HG03565 (cell line): ENCODE measurements around the gene FBXO39.
"Not testable (repeated sequence)": the region's sequence is repeated elsewhere in the genome, so short reads cannot be mapped to it uniquely, and the experiment has no call there.

Source experiments
- ATAC-seq: cut with Tn5 transposase; IDR thresholded peaks from one replicate; pipeline ENCODE4 v1.9.1; 2021; ENCODE audit warnings: mild to moderate bottlenecking, moderate library complexity; ENCODE audit not compliant: unreplicated experiment

FBXO39 gene

GRCh38 chr17:6775871-6776405 lies at the start of gene FBXO39:
Gene FBXO39, plus strand, starts transcription at chr17:6776215. Its CDS starts 3,654 bp downstream, at chr17:6779869.
- ATAC-seq: no peak

- no peak for ATAC-seq
Observed at GRCh38 chr17:6729531-6729930, 46.5 kb upstream of the FBXO39 start.

- not testable (repeated sequence) for ATAC-seq
Observed at GRCh38 chr17:6746665-6747064, 29.4 kb upstream of the FBXO39 start.

GRCh38 chr17:6748617-6749016 lies 27.4 kb upstream of the FBXO39 start:
- no peak for ATAC-seq

GRCh38 chr17:6749519-6749918 lies 26.5 kb upstream of the FBXO39 start:
- no peak for ATAC-seq

- ATAC-seq: no peak
Observed at GRCh38 chr17:6752068-6752909, 23.7 kb upstream of the FBXO39 start.

- ATAC-seq: no peak
Observed at GRCh38 chr17:6753006-6753445, 23.0 kb upstream of the FBXO39 start.

- ATAC-seq: no peak
Observed at GRCh38 chr17:6753546-6753945, 22.5 kb upstream of the FBXO39 start.

GRCh38 chr17:6755281-6755680 lies 20.7 kb upstream of the FBXO39 start:
- no peak for ATAC-seq

GRCh38 chr17:6755731-6756184 lies 20.3 kb upstream of the FBXO39 start, which contains the start of gene XAF1:
Gene XAF1, plus strand, starts transcription at chr17:6756046. Its CDS starts 33 bp downstream, at chr17:6756079.
- no peak for ATAC-seq

GRCh38 chr17:6756425-6757031 lies 19.5 kb upstream of the FBXO39 start:
- ATAC-seq: no peak

GRCh38 chr17:6757747-6758146 lies 18.3 kb upstream of the FBXO39 start:
- ATAC-seq: no peak

GRCh38 chr17:6761779-6762178 lies 14.2 kb upstream of the FBXO39 start:
- ATAC-seq: no peak

- ATAC-seq: no peak
Observed at GRCh38 chr17:6768447-6768846, 7.6 kb upstream of the FBXO39 start.

GRCh38 chr17:6772016-6772415 lies 4.0 kb upstream of the FBXO39 start:
- no peak for ATAC-seq

GRCh38 chr17:6774906-6775305 lies 1.1 kb upstream of the FBXO39 start:
- not testable (repeated sequence) for ATAC-seq

GRCh38 chr17:6779411-6779810 lies 3.4 kb downstream of the FBXO39 start:
- no peak for ATAC-seq

GRCh38 chr17:6780001-6780400 lies 4.0 kb downstream of the FBXO39 start:
- no peak for ATAC-seq

GRCh38 chr17:6780886-6781285 lies 4.9 kb downstream of the FBXO39 start:
- ATAC-seq: no peak

- ATAC-seq: no peak
Observed at GRCh38 chr17:6782244-6782643, 6.2 kb downstream of the FBXO39 start.

- no peak for ATAC-seq
Observed at GRCh38 chr17:6786618-6787017, 10.6 kb downstream of the FBXO39 start.
